K562 (cell line): ENCODE measurements around the gene SMIM30.

Experiments
- ELF4 ChIP-seq: fragments of 450-650 bp; formaldehyde crosslinking; IDR thresholded peaks from 2 replicates; pipeline ENCODE4 v1.4.0; 2022; ENCODE audit warnings: missing genetic modification characterization
- ETV6 ChIP-seq, 3 experiments: fragments of 150-350 bp in 1 of 3; sonication (generic) in 1 of 3; formaldehyde crosslinking in 1 of 3; IDR thresholded peaks; 2 replicates each; pipeline versions ENCODE4 v1.6.1 to v1.8.0; 2014 to 2022; ENCODE audit warnings: borderline replicate concordance in 2 of 3, low read depth in 2 of 3, antibody characterized with exemption in 1 of 3, low read length in 1 of 3, mild to moderate bottlenecking in 1 of 3, missing genetic modification reagents in 1 of 3
- FOS ChIP-seq: IDR thresholded peaks from 3 replicates; pipeline ENCODE4 v1.6.1; 2011; ENCODE audit not compliant: insufficient read length; ENCODE audit errors: extremely low read depth
- GABPA ChIP-seq: fragments of 200-800 bp; sonication (Bioruptor generic); conservative IDR thresholded peaks from 2 replicates; pipeline ENCODE4 v1.6.1; 2016; ENCODE audit warnings: low read depth, missing genetic modification characterization, missing compliant biosample characterization
- JUN ChIP-seq, 2 experiments: sonication (generic) in 1 of 2; formaldehyde crosslinking in 1 of 2; IDR thresholded peaks; 2 replicates each; pipeline versions ENCODE4 v1.6.1 to v1.8.0; 2012 to 2022; ENCODE audit warnings: borderline replicate concordance in 2 of 2, mild to moderate bottlenecking in 2 of 2, improper control_type of control experiment in 1 of 2, low read depth in 1 of 2, low read length in 1 of 2, missing genetic modification reagents in 1 of 2

GRCh38 chr7:113078331-113078730, 40.0 kb downstream of the SMIM30 start:
- TF ChIP-seq ETV6 (IDR thresholded peaks at IDR 0.05; ENCODE audit: borderline replicate concordance in 1 of 2, low read depth in 2 of 2, low read length in 1 of 2), result no peak
- TF ChIP-seq ETV6 (CRISPR knock-in tag; IDR thresholded peaks at IDR 0.05; ENCODE audit: borderline replicate concordance), result no peak
- no peak for TF ChIP-seq JUN (IDR thresholded peaks at IDR 0.05; ENCODE audit: borderline replicate concordance, low read depth, low read length)
- TF ChIP-seq JUN (CRISPR knock-in tag; IDR thresholded peaks at IDR 0.05; ENCODE audit: borderline replicate concordance), result no peak
- TF ChIP-seq ELF4, result no peak
- no peak for TF ChIP-seq GABPA
- TF ChIP-seq FOS, result no peak
